K562 (cell line): ENCODE data around the gene NIPAL3. TPM values are rescaled to one million over a fixed set of nuclear protein-coding genes. Genes with fewer than 3 reads are reported as not detected.
A peak's percentile ranks its signal among the peaks of the same experiment; 100 is the strongest.

Experiments
- C11orf30 ChIP-seq: fragments of 450-650 bp; IDR thresholded peaks from 2 replicates; pipeline ENCODE4 v1.6.1; 2016; ENCODE audit warnings: low read depth, mild to moderate bottlenecking
- FOSL1 ChIP-seq: fragments of 200-800 bp; sonication (Bioruptor generic); conservative IDR thresholded peaks from 2 replicates; pipeline ENCODE4 v1.6.1; 2016; ENCODE audit warnings: missing genetic modification characterization, missing compliant biosample characterization
- HDGF ChIP-seq: fragments of 450-650 bp; IDR thresholded peaks from 2 replicates; pipeline ENCODE4 v1.6.1; 2016
- HOXB6 ChIP-seq: fragments of 250-450 bp; sonication (Bioruptor Pico); IDR thresholded peaks from 2 replicates; pipeline ENCODE4 v1.5.1; 2022; ENCODE audit warnings: mild to moderate bottlenecking, borderline replicate concordance
- NONO ChIP-seq, 2 experiments: fragments of 200-400 bp in 1 of 2; fragments of 450-650 bp in 1 of 2; formaldehyde crosslinking in 1 of 2; IDR thresholded peaks; 2 replicates each; pipeline ENCODE4 v1.6.1; 2017; ENCODE audit warnings: low read depth in 2 of 2, mild to moderate bottlenecking in 2 of 2, moderate library complexity in 2 of 2, low read length in 1 of 2
- POU5F1 ChIP-seq: fragments of 150-350 bp; IDR thresholded peaks from 2 replicates; pipeline ENCODE4 v1.6.1; 2014; ENCODE audit warnings: borderline replicate concordance, low read length, low read depth, mild to moderate bottlenecking; ENCODE audit not compliant: partially characterized antibody
- PURB ChIP-seq: sonication (generic); formaldehyde crosslinking; IDR thresholded peaks from 2 replicates; pipeline ENCODE4 v1.9.0; 2021; ENCODE audit warnings: low read depth, mild to moderate bottlenecking, missing genetic modification reagents
- RFX7 ChIP-seq: fragments of 250-450 bp; sonication (Bioruptor Pico); IDR thresholded peaks from 2 replicates; pipeline ENCODE4 v1.5.1; 2021; ENCODE audit warnings: mild to moderate bottlenecking
- SP1 ChIP-seq: sonication (generic); formaldehyde crosslinking; IDR thresholded peaks from 2 replicates; pipeline ENCODE4 v1.8.1; 2022; ENCODE audit warnings: mild to moderate bottlenecking, missing genetic modification reagents
- TOE1 ChIP-seq, 2 experiments: fragments of 450-650 bp in 1 of 2; sonication (generic) in 1 of 2; formaldehyde crosslinking in 1 of 2; IDR thresholded peaks; 2 replicates each; pipeline versions ENCODE4 v1.7.1 to v1.8.0; 2016 to 2022; ENCODE audit warnings: borderline replicate concordance in 2 of 2, mild to moderate bottlenecking in 2 of 2, antibody characterized with exemption in 1 of 2, inconsistent platforms in 1 of 2, low read depth in 1 of 2, missing genetic modification reagents in 1 of 2, moderate library complexity in 1 of 2
- U2AF1 ChIP-seq: fragments of 200-400 bp; formaldehyde crosslinking; optimal IDR thresholded peaks from 2 replicates; pipeline ENCODE3; 2017; ENCODE audit warnings: mild to moderate bottlenecking, low read depth, low read length, moderate library complexity
- ZNF224 ChIP-seq: sonication (generic); formaldehyde crosslinking; IDR thresholded peaks from 2 replicates; pipeline ENCODE4 v1.8.0; 2022; ENCODE audit warnings: mild to moderate bottlenecking, missing genetic modification reagents
- ZNF23 ChIP-seq: fragments of 250-450 bp; sonication (Bioruptor Pico); IDR thresholded peaks from 2 replicates; pipeline ENCODE4 v1.4.0; 2020; ENCODE audit warnings: mild to moderate bottlenecking
- ZNF717 ChIP-seq: fragments of 250-450 bp; sonication (Bioruptor Pico); IDR thresholded peaks from 2 replicates; pipeline ENCODE4 v1.5.0; 2021
- ZNF764 ChIP-seq: fragments of 250-450 bp; sonication (Bioruptor Pico); IDR thresholded peaks from 2 replicates; pipeline ENCODE4 v1.4.0; 2020; ENCODE audit warnings: low read depth, mild to moderate bottlenecking, moderate library complexity
- ZSCAN32 ChIP-seq: fragments of 450-650 bp; formaldehyde crosslinking; IDR thresholded peaks from 2 replicates; pipeline ENCODE4 v1.4.0; 2020; ENCODE audit warnings: mild to moderate bottlenecking, moderate library complexity
- polyA plus RNA-seq, 8 experiments: library from polyadenylated mRNA; depleted of rRNA in 4 of 8; stranded (reverse) in 5 of 8; unstranded in 3 of 8; fragments of >200 nt; fragmentation: Nextera tagmentation in 2 of 8; fragmentation: Illumina TruSeq in 1 of 8; extraction: Ambion mirVana in 2 of 8; extraction: Trizol in 1 of 8; gene quantifications; 2 replicates each; pipeline versions ENCODE4 v1.2.1 to v1.2.3, GENCODE V29; 2011 to 2014; ENCODE audit warnings: inconsistent platforms in 1 of 8, missing spikeins in 1 of 8
- total RNA-seq, 7 experiments: library from RNA; depleted of rRNA in 6 of 7; stranded (reverse); fragments of >200 nt in 6 of 7; fragmentation: Illumina TruSeq in 2 of 7; extraction: Trizol in 2 of 7; gene quantifications; 2 replicates each; pipeline versions ENCODE4 v1.2.1 to v1.2.3, GENCODE V29; 2011 to 2021; ENCODE audit warnings: low replicate concordance in 1 of 7
- TF ChIP-seq, protein P1 (sequence below): fragments of 450-650 bp; IDR thresholded peaks from one replicate; pipeline ENCODE4 v1.6.1; 2018; ENCODE audit warnings: mild to moderate bottlenecking, moderate library complexity; ENCODE audit not compliant: partially characterized antibody
- TF ChIP-seq, protein P2 (sequence below): fragments of 200-800 bp; sonication (Bioruptor generic); IDR thresholded peaks from 2 replicates; pipeline ENCODE4 v1.6.1; 2017; ENCODE audit warnings: missing genetic modification characterization, missing compliant biosample characterization
- TF ChIP-seq, protein P3 (sequence below), 2 experiments: IDR thresholded peaks; 2 replicates each; pipeline ENCODE4 v1.6.1; 2011; ENCODE audit warnings: borderline replicate concordance in 1 of 2, control low read depth in 1 of 2, low read depth in 1 of 2, low read length in 1 of 2, mild to moderate bottlenecking in 1 of 2, mixed read lengths in 1 of 2, moderate library complexity in 1 of 2; ENCODE audit not compliant: insufficient read depth in 1 of 2, insufficient read length in 1 of 2, poor library complexity in 1 of 2, severe bottlenecking in 1 of 2; ENCODE audit errors: extremely low read depth in 1 of 2
- TF ChIP-seq, protein P4 (sequence below): fragments of 450-650 bp; formaldehyde crosslinking; IDR thresholded peaks from 2 replicates; pipeline ENCODE4 v1.4.0; 2020; ENCODE audit warnings: mild to moderate bottlenecking, moderate library complexity

NIPAL3 gene
- total and polyA plus RNA-seq, 9 of the 15 experiments (the other 6 are each of a cell fraction or from before 2014, with no cell fraction given), result 10.5 to 26.3 (median 16.0) TPM

DNA sequence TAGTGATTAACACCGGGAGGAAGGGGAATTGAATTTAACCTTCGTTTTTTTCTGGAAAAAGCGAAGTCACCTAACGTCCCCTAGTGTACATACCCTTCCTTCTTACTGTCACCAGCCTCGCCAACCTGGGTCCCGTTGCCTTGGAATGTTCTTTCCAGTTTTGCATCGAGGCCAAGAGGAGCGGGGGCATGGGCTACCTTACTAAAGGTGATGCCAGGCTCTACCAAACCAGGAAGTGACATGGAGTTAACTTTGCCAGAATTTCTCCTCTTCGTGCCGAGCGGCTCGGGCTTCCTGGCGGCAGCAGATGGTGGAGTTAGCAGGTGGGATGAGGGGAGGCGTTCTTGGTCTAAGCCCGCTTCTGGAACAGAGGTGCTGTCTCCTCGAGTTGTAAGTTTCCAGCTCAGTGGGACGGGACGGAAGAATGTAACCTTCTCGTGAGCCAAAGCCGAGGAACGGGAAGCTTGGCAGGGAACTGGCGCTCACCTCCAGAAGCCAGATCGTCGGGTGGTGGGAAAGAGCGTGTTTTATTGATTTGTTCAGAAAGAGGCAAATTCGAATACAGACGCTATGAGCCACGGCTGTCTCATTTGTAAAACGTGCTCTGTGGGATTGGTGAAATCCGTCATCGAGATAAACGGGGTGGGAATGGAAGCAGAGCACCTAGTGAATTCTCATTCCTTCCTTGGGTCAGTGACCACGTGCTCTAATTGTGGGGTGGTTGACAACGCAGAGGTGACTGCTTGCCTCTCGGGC lies 486 bp downstream of the NIPAL3 start (continued):
- TF ChIP-seq, protein P1, sequence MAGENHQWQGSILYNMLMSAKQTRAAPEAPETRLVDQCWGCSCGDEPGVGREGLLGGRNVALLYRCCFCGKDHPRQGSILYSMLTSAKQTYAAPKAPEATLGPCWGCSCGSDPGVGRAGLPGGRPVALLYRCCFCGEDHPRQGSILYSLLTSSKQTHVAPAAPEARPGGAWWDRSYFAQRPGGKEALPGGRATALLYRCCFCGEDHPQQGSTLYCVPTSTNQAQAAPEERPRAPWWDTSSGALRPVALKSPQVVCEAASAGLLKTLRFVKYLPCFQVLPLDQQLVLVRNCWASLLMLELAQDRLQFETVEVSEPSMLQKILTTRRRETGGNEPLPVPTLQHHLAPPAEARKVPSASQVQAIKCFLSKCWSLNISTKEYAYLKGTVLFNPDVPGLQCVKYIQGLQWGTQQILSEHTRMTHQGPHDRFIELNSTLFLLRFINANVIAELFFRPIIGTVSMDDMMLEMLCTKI, result no peak
- TF ChIP-seq SP1 (CRISPR knock-in tag), result peak; percentile 20; the same call in 1 of the 2 replicates
- TF ChIP-seq HOXB6, result no peak
- no peak for TF ChIP-seq ZSCAN32 (CRISPR knock-in tag)
- no peak; the same call in 1 of the 2 replicates for TF ChIP-seq FOSL1 (tag)
- no peak for TF ChIP-seq ZNF764 (CRISPR knock-in tag)
- no peak for TF ChIP-seq TOE1 (IDR thresholded peaks at IDR 0.05; ENCODE audit: borderline replicate concordance)
- no peak for TF ChIP-seq TOE1 (CRISPR knock-in tag; IDR thresholded peaks at IDR 0.05; ENCODE audit: borderline replicate concordance, low read depth)
- TF ChIP-seq, protein P2, sequence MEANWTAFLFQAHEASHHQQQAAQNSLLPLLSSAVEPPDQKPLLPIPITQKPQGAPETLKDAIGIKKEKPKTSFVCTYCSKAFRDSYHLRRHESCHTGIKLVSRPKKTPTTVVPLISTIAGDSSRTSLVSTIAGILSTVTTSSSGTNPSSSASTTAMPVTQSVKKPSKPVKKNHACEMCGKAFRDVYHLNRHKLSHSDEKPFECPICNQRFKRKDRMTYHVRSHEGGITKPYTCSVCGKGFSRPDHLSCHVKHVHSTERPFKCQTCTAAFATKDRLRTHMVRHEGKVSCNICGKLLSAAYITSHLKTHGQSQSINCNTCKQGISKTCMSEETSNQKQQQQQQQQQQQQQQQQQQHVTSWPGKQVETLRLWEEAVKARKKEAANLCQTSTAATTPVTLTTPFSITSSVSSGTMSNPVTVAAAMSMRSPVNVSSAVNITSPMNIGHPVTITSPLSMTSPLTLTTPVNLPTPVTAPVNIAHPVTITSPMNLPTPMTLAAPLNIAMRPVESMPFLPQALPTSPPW, result no peak
- no peak for TF ChIP-seq C11orf30
- TF ChIP-seq ZNF23 (CRISPR knock-in tag), result no peak
- 0 out of 2 replicates have a peak, but pooled peaks have one; percentile 45 for TF ChIP-seq RFX7 (CRISPR knock-in tag)
- 0 out of 2 replicates have a peak, but pooled peaks have one; percentile 26 for TF ChIP-seq ZNF224 (CRISPR knock-in tag)
- no peak for TF ChIP-seq ZNF717 (CRISPR knock-in tag)
- TF ChIP-seq, protein P3, sequence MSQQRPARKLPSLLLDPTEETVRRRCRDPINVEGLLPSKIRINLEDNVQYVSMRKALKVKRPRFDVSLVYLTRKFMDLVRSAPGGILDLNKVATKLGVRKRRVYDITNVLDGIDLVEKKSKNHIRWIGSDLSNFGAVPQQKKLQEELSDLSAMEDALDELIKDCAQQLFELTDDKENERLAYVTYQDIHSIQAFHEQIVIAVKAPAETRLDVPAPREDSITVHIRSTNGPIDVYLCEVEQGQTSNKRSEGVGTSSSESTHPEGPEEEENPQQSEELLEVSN (IDR thresholded peaks at IDR 0.05; ENCODE audit: borderline replicate concordance in 1 of 2, extremely low read depth in 1 of 2, insufficient read depth in 1 of 2, insufficient read length in 1 of 2, low read depth in 1 of 2, low read length in 1 of 2, poor library complexity in 1 of 2, severe bottlenecking in 1 of 2), result peak in 1 of 2 experiments; percentile 55
- TF ChIP-seq U2AF1, result no peak
- TF ChIP-seq, protein P4, sequence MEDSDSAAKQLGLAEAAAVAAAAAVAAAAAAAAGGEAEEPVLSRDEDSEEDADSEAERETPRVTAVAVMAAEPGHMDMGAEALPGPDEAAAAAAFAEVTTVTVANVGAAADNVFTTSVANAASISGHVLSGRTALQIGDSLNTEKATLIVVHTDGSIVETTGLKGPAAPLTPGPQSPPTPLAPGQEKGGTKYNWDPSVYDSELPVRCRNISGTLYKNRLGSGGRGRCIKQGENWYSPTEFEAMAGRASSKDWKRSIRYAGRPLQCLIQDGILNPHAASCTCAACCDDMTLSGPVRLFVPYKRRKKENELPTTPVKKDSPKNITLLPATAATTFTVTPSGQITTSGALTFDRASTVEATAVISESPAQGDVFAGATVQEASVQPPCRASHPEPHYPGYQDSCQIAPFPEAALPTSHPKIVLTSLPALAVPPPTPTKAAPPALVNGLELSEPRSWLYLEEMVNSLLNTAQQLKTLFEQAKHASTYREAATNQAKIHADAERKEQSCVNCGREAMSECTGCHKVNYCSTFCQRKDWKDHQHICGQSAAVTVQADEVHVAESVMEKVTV, result no peak
- TF ChIP-seq NONO (IDR thresholded peaks at IDR 0.05; ENCODE audit: low read depth in 2 of 2, low read length in 1 of 2), result no peak
- no peak for TF ChIP-seq HDGF
- TF ChIP-seq PURB (CRISPR knock-in tag), result no peak
- TF ChIP-seq POU5F1, result no peak
